CD14-positive monocyte (primary cell): ENCODE measurements around the gene LSP1. TPM values are rescaled to one million over a fixed set of nuclear protein-coding genes. Genes with fewer than 3 reads are reported as not detected.

Source experiments
- DNase-seq, 3 donors: peaks; one replicate each; pipeline ENCODE4 v3.0.0-alpha.2; 2011 to 2022
- H2AFZ ChIP-seq: 2 replicates; pipeline ENCODE4 v1.6.0; 2012; ENCODE audit warnings: mild to moderate bottlenecking, low read depth, low read length, inconsistent platforms; ENCODE audit not compliant: insufficient read depth, poor library complexity, severe bottlenecking
- H3K27ac ChIP-seq, 2 donors: 1 replicate in 1 of 2; 2 replicates in 1 of 2; pipeline ENCODE4 v1.5.1; 2012 to 2013; ENCODE audit warnings: low read length in 2 of 2, control low read depth in 1 of 2, inconsistent platforms in 1 of 2, low read depth in 1 of 2, mild to moderate bottlenecking in 1 of 2
- H3K27me3 ChIP-seq, 2 donors: one replicate each; pipeline versions ENCODE4 v1.6.0 to v1.6.1; 2011 to 2013; ENCODE audit warnings: low read length in 2 of 2; ENCODE audit not compliant: control insufficient read depth in 2 of 2, insufficient read depth in 2 of 2
- H3K36me3 ChIP-seq, 2 donors: replicated peaks in 1 of 2; 1 replicate in 1 of 2; 2 replicates in 1 of 2; pipeline versions ENCODE4 v1.5.1 to v1.6.1; 2012 to 2013; ENCODE audit warnings: low read length in 2 of 2, control low read depth in 1 of 2, inconsistent platforms in 1 of 2, mild to moderate bottlenecking in 1 of 2; ENCODE audit not compliant: insufficient read depth in 2 of 2, control insufficient read depth in 1 of 2
- H3K4me1 ChIP-seq, 2 donors: 1 replicate in 1 of 2; 2 replicates in 1 of 2; pipeline versions ENCODE4 v1.5.1 to v1.6.1; 2012 to 2013; ENCODE audit warnings: low read length in 2 of 2, control low read depth in 1 of 2, inconsistent platforms in 1 of 2, mild to moderate bottlenecking in 1 of 2, moderate library complexity in 1 of 2; ENCODE audit not compliant: insufficient read depth in 2 of 2, control insufficient read depth in 1 of 2
- H3K4me2 ChIP-seq: replicated peaks from 2 replicates; pipeline ENCODE3; 2012; ENCODE audit warnings: low read length, moderate library complexity, mild to moderate bottlenecking; ENCODE audit not compliant: poor library complexity, severe bottlenecking; ENCODE audit errors: extremely low read depth
- H3K4me3 ChIP-seq, 3 experiments: fragments of 200-600 bp in 1 of 3; sonication (generic) in 1 of 3; replicated peaks in 1 of 3; 1 replicate in 2 of 3; 2 replicates in 1 of 3; pipeline ENCODE4 v1.5.1; 2011 to 2013; ENCODE audit warnings: low read length in 3 of 3, mild to moderate bottlenecking in 3 of 3, control low read depth in 2 of 3, low read depth in 2 of 3, inconsistent platforms in 1 of 3, moderate library complexity in 1 of 3
- H3K79me2 ChIP-seq: 2 replicates; pipeline ENCODE4 v1.6.0; 2012; ENCODE audit warnings: mild to moderate bottlenecking, control low read depth, inconsistent platforms, low read length, moderate library complexity; ENCODE audit not compliant: insufficient read depth
- H3K9ac ChIP-seq: 2 replicates; pipeline ENCODE4 v1.6.0; 2017; ENCODE audit warnings: low read length, mild to moderate bottlenecking; ENCODE audit not compliant: insufficient read depth, poor library complexity, severe bottlenecking
- H3K9me3 ChIP-seq, 2 donors: replicated peaks in 1 of 2; 1 replicate in 1 of 2; 2 replicates in 1 of 2; pipeline versions ENCODE4 v1.5.1 to v1.6.1; 2012 to 2013; ENCODE audit warnings: low read length in 2 of 2, control low read depth in 1 of 2; ENCODE audit not compliant: control insufficient read depth in 1 of 2, insufficient read depth in 1 of 2
- H4K20me1 ChIP-seq: 2 replicates; pipeline ENCODE4 v1.6.0; 2012; ENCODE audit warnings: mild to moderate bottlenecking, low read length, control low read depth, moderate library complexity; ENCODE audit not compliant: insufficient read depth
- H3K27ac Mint-ChIP-seq, 7 donors: one replicate each; pipeline ENCODE4 v1.8.0; 2020; ENCODE audit warnings: mild to moderate bottlenecking in 7 of 7, mixed read lengths in 7 of 7, moderate library complexity in 6 of 7, inconsistent platforms in 2 of 7
- H3K27me3 Mint-ChIP-seq, 3 donors: one replicate each; pipeline ENCODE4 v1.8.0; 2021 to 2022; ENCODE audit warnings: low read depth in 3 of 3, mild to moderate bottlenecking in 3 of 3, mixed read lengths in 3 of 3, moderate library complexity in 3 of 3, inconsistent platforms in 1 of 3
- H3K36me3 Mint-ChIP-seq, 2 donors: one replicate each; pipeline ENCODE4 v1.8.0; 2020; ENCODE audit warnings: mixed read lengths in 2 of 2, inconsistent platforms in 1 of 2, mild to moderate bottlenecking in 1 of 2
- H3K4me1 Mint-ChIP-seq: one replicate; pipeline ENCODE4 v1.8.0; 2020; ENCODE audit warnings: mild to moderate bottlenecking, mixed read lengths
- H3K4me3 Mint-ChIP-seq, 2 donors: one replicate each; pipeline ENCODE4 v1.8.0; 2020; ENCODE audit warnings: mild to moderate bottlenecking in 2 of 2, mixed read lengths in 2 of 2, moderate library complexity in 1 of 2
- H3K9me3 Mint-ChIP-seq, 7 donors: one replicate each; pipeline ENCODE4 v1.8.0; 2020 to 2022; ENCODE audit warnings: mixed read lengths in 7 of 7, mild to moderate bottlenecking in 6 of 7, moderate library complexity in 6 of 7, inconsistent platforms in 2 of 7
- CTCF ChIP-seq: fragments of 200-600 bp; IDR thresholded peaks from one replicate; pipeline ENCODE4 v1.8.0; 2022; ENCODE audit warnings: antibody characterized with exemption, mild to moderate bottlenecking
- WGBS: methylation state at CpG from one replicate; pipeline ENCODE4 v1.1.5; 2013; ENCODE audit warnings: missing lambda C conversion rate; ENCODE audit not compliant: insufficient coverage; 5-methylcytosine and 5-hydroxymethylcytosine counted together
- intact Hi-C, 2 donors: fragments of 100-400 bp; cut with micrococcal nuclease; formaldehyde crosslinking; loops; one replicate each; pipeline versions ENCODE4 v1.15.0 to v1.15.1; 2023
- polyA plus RNA-seq, 3 donors: library from polyadenylated mRNA; depleted of rRNA in 1 of 3; unstranded in 2 of 3; stranded (reverse) in 1 of 3; fragments of 300-500 nt in 2 of 3; fragments of >200 nt in 1 of 3; fragmentation: Illumina TruSeq in 2 of 3; gene quantifications; 1 replicate in 2 of 3; 2 replicates in 1 of 3; pipeline ENCODE4 v1.2.3, GENCODE V29; 2012 to 2021

Gene LSP1
- polyA plus RNA-seq, 3 donors, result 387 to 646 (median 542) TPM

GRCh38 chr11:1912289-1912878 is 59.5 kb downstream of the LSP1 start:
- peak overlapping the region; percentile 5 to 58 for H3K27ac ChIP-seq

More at GRCh38 chr11:1912289-1912878, 59.5 kb downstream of the LSP1 start:
- Mint-ChIP-seq H3K36me3 (peaks cover 6 to 8% of the 10 kb centered on the region in 2 donors), H3K4me1 (peaks cover 15% of the 10 kb centered on the region), H3K27ac (peak overlapping the region; percentile 40 to 86 (median 76)), H3K27me3 (peaks cover 1 to 7% (median 6%) of the 10 kb centered on the region in 3 donors), H3K4me3 (peak overlapping the region in 1 of 2 donors; percentile 21), H3K9me3 (peaks cover 0 to 5% (median 0%) of the 10 kb centered on the region in 7 donors)
- H3K79me2 ChIP-seq, result no peaks in the 10 kb centered on the region
- intact Hi-C loops, result loop anchor here in 1 of 2 donors (1.0 to 10.0 kb wide), 2 partner anchors 26 to 78 kb away; partner anchors contain the start of genes SYT8 and TNNI2
- no peak overlapping the region for H2AFZ ChIP-seq
- no peaks in the 10 kb centered on the region for H3K27me3 ChIP-seq
- 81% methylated on average over 5 of the region's 13 CpGs for WGBS
- H3K9me3 ChIP-seq, result no peaks in the 10 kb centered on the region
- H3K36me3 ChIP-seq, result no peaks in the 10 kb centered on the region
- peak; percentile 51 to 63 (median 53) for DNase-seq
- no peak overlapping the region for H3K4me3 ChIP-seq
- H3K4me2 ChIP-seq, result peak overlapping the region; percentile 15
- H4K20me1 ChIP-seq, result peaks cover 19% of the 10 kb centered on the region
- no peak overlapping the region for H3K9ac ChIP-seq
- TF ChIP-seq CTCF, result no peak
- H3K4me1 ChIP-seq, result peaks cover 11 to 15% of the 10 kb centered on the region in 2 donors
